Right atrium auricular region (tissue), 2 donors: ENCODE data around the gene NUP62. TPM values are rescaled to one million over a fixed set of nuclear protein-coding genes. Genes with fewer than 3 reads are reported as not detected.

Experiments
- DNase-seq: peaks from one replicate; pipeline ENCODE4 v3.0.0-alpha.2; 2019; ENCODE audit warnings: low spot score
- H3K27ac ChIP-seq, 2 donors: fragments of 200-600 bp; sonication (generic); 1 replicate in 1 of 2; 2 replicates in 1 of 2; pipeline ENCODE4 v1.5.1; 2016 to 2019
- H3K27me3 ChIP-seq, 2 donors: fragments of 200-600 bp; sonication (generic); one replicate each; pipeline versions ENCODE4 v1.5.1 to v1.6.0; 2017 to 2019
- H3K36me3 ChIP-seq: fragments of 200-600 bp; sonication (generic); one replicate; pipeline ENCODE4 v1.5.1; 2016
- H3K4me1 ChIP-seq, 2 donors: fragments of 200-600 bp; sonication (generic); one replicate each; pipeline versions ENCODE4 v1.5.1 to v1.6.0; 2017 to 2019
- H3K4me3 ChIP-seq, 2 donors: fragments of 200-600 bp; sonication (generic); 1 replicate in 1 of 2; 2 replicates in 1 of 2; pipeline ENCODE4 v1.5.1; 2017 to 2019; ENCODE audit warnings: mild to moderate bottlenecking in 1 of 2, moderate library complexity in 1 of 2
- H3K9me3 ChIP-seq, 2 donors: fragments of 200-600 bp; sonication (generic); one replicate each; pipeline ENCODE4 v1.5.1; 2019
- total RNA-seq, 2 donors: library from RNA; depleted of rRNA; stranded (reverse); fragments of >200 nt; gene quantifications; one replicate each; pipeline ENCODE4 v1.1.0, GENCODE V29; 2016
- TF ChIP-seq, protein P1 (sequence below), 2 donors: fragments of 200-600 bp; sonication (generic); IDR thresholded peaks; one replicate each; pipeline ENCODE4 v1.5.1; 2019; ENCODE audit warnings: antibody characterized with exemption in 2 of 2

Gene NUP62
- 10 to 100 TPM; 23.5 to 32.6 TPM for total RNA-seq

- peak; percentile 83 for DNase-seq
- H3K27me3 ChIP-seq = no peaks in the 10 kb centered on the region
- H3K27ac ChIP-seq = peak within 1 kb of the TSS; percentile 92 to 93
- peak within 1 kb of the TSS; percentile 86 to 88 for H3K4me3 ChIP-seq
- H3K4me1 ChIP-seq = peaks cover 0 to 44% of the 10 kb centered on the region in 2 donors
- H3K36me3 ChIP-seq = peaks cover 7% of the 10 kb centered on the region
- no peaks in the 10 kb centered on the region for H3K9me3 ChIP-seq
- TF ChIP-seq, protein P1, sequence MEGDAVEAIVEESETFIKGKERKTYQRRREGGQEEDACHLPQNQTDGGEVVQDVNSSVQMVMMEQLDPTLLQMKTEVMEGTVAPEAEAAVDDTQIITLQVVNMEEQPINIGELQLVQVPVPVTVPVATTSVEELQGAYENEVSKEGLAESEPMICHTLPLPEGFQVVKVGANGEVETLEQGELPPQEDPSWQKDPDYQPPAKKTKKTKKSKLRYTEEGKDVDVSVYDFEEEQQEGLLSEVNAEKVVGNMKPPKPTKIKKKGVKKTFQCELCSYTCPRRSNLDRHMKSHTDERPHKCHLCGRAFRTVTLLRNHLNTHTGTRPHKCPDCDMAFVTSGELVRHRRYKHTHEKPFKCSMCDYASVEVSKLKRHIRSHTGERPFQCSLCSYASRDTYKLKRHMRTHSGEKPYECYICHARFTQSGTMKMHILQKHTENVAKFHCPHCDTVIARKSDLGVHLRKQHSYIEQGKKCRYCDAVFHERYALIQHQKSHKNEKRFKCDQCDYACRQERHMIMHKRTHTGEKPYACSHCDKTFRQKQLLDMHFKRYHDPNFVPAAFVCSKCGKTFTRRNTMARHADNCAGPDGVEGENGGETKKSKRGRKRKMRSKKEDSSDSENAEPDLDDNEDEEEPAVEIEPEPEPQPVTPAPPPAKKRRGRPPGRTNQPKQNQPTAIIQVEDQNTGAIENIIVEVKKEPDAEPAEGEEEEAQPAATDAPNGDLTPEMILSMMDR (IDR thresholded peaks at IDR 0.05) = no peak
Measured at GRCh38 chr19:49929121-49929610, at the start of gene NUP62, which contains the start of gene ATF5. Gene NUP62, minus strand, starts transcription at chr19:49929504. Its CDS starts 19,697 bp downstream, at chr19:49909807. Gene ATF5, plus strand, starts transcription at chr19:49929205. Its CDS starts 1,646 bp downstream, at chr19:49930851.

GRCh38 chr19:49978324-49978723 is 49.0 kb upstream of the NUP62 start:
- Histone ChIP-seq H3K36me3 (peaks cover 36% of the 10 kb centered on the region), H3K4me3 (no peak overlapping the region), H3K27me3 (no peaks in the 10 kb centered on the region), H3K4me1 (no peaks in the 10 kb centered on the region), H3K9me3 (no peaks in the 10 kb centered on the region), H3K27ac (no peak overlapping the region)
- no peak for DNase-seq
- TF ChIP-seq, protein P1 (IDR thresholded peaks at IDR 0.05) = no peak

DNA sequence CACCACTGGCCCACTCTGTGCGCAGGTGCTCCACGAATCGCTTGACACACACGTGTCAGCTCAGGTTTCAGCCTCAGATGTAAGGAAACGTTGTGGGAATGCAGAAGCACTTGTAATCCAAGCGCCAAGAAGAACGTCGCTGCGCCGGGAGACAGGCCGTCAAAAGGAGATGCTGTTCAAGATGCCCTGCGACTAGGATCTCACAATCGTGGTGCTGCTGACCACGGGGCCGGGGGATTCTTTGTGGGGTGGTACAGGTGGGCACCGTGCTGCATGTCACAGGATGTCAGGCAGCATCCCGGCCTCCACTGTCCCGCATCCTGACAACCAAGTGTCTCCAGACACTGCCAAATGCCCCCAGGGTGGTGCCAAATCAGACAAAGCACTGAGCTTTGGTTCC is 48.6 kb upstream of the NUP62 start:
- Histone ChIP-seq H3K4me3 (no peak overlapping the region), H3K9me3 (no peaks in the 10 kb centered on the region), H3K27ac (no peak overlapping the region), H3K4me1 (no peaks in the 10 kb centered on the region), H3K36me3 (peaks cover 36% of the 10 kb centered on the region), H3K27me3 (no peaks in the 10 kb centered on the region)
- TF ChIP-seq, protein P1 (IDR thresholded peaks at IDR 0.05) = no peak
- no peak for DNase-seq

DNA sequence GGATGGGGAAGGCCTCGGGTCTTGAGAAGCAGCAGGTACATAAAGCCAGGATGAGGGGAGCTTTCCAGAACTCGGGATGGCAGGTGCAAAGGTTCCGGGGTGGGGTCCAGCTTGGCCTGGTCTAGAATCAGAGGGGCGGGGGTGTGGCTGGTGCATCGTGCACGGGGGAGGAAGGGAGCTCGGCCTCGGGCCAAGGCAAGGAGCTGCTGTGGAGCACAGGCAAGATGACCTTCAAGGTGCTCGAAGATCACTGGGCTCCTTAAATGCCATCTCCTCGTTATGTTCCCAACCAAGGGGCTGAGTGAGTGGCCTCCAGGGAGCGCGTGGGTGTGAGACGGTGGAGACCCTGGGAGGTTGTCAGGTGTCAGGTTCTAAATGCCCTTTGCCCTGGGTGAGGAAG is 47.8 kb upstream of the NUP62 start:
- no peak for DNase-seq
- Histone ChIP-seq H3K36me3 (peaks cover 36% of the 10 kb centered on the region), H3K27ac (no peak overlapping the region), H3K4me3 (no peak overlapping the region), H3K27me3 (no peaks in the 10 kb centered on the region), H3K4me1 (peaks cover 0 to 4% of the 10 kb centered on the region in 2 donors), H3K9me3 (no peaks in the 10 kb centered on the region)
- TF ChIP-seq, protein P1 (IDR thresholded peaks at IDR 0.05) = no peak

GRCh38 chr19:49976496-49976895 is 47.2 kb upstream of the NUP62 start:
- no peaks in the 10 kb centered on the region for H3K27me3 ChIP-seq
- no peak overlapping the region for H3K4me3 ChIP-seq
- peaks cover 0 to 8% of the 10 kb centered on the region in 2 donors for H3K4me1 ChIP-seq
- H3K9me3 ChIP-seq = no peaks in the 10 kb centered on the region
- no peak overlapping the region for H3K27ac ChIP-seq
- no peak for DNase-seq
- TF ChIP-seq, protein P1 (IDR thresholded peaks at IDR 0.05) = no peak
- peaks cover 31% of the 10 kb centered on the region for H3K36me3 ChIP-seq

DNA sequence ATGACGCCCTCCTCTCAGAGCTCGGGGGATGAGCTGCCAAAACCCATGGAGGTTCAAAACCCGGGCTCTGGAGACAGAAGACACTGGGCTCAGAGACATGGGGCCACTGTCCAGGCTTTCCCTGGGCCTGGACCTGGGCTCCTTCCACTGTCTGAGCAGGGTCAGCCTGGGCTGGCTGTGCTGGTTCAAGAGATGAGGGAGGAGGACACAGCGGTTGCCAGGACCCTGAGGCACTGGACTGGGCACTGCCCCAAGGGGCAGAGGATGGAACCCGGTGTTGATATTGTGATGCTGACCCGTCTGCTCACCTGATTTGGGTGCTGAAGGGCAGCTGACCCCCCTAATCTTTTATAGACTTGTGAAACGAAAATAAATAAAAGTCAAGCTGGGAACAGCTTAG is 45.7 kb upstream of the NUP62 start:
- H3K36me3 ChIP-seq = peaks cover 31% of the 10 kb centered on the region
- peaks cover 0 to 8% of the 10 kb centered on the region in 2 donors for H3K4me1 ChIP-seq
- H3K27me3 ChIP-seq = no peaks in the 10 kb centered on the region
- TF ChIP-seq, protein P1 (IDR thresholded peaks at IDR 0.05) = no peak
- H3K4me3 ChIP-seq = no peak overlapping the region
- no peak overlapping the region for H3K27ac ChIP-seq
- H3K9me3 ChIP-seq = no peaks in the 10 kb centered on the region
- no peak for DNase-seq
